Ovary (tissue), 3 donors: ENCODE results near the gene MBNL2.

Experiments
- EP300 ChIP-seq: sonication (generic); formaldehyde crosslinking; IDR thresholded peaks from one replicate; pipeline ENCODE4 v1.6.1; 2017; ENCODE audit warnings: antibody characterized with exemption
- POLR2A ChIP-seq: fragments of 450-650 bp; IDR thresholded peaks from one replicate; pipeline ENCODE4 v1.6.1; 2017; ENCODE audit warnings: antibody characterized with exemption, mild to moderate bottlenecking, moderate library complexity
- TF ChIP-seq, protein P1 (sequence below), 3 donors: fragments of 450-650 bp in 2 of 3; fragments of 200-600 bp in 1 of 3; IDR thresholded peaks; one replicate each; pipeline versions ENCODE4 v1.5.1 to v1.8.0; 2016 to 2022; ENCODE audit warnings: antibody characterized with exemption in 3 of 3, mild to moderate bottlenecking in 1 of 3
- donor health status: DM: no; HTN: no; CAD: no.

DNA sequence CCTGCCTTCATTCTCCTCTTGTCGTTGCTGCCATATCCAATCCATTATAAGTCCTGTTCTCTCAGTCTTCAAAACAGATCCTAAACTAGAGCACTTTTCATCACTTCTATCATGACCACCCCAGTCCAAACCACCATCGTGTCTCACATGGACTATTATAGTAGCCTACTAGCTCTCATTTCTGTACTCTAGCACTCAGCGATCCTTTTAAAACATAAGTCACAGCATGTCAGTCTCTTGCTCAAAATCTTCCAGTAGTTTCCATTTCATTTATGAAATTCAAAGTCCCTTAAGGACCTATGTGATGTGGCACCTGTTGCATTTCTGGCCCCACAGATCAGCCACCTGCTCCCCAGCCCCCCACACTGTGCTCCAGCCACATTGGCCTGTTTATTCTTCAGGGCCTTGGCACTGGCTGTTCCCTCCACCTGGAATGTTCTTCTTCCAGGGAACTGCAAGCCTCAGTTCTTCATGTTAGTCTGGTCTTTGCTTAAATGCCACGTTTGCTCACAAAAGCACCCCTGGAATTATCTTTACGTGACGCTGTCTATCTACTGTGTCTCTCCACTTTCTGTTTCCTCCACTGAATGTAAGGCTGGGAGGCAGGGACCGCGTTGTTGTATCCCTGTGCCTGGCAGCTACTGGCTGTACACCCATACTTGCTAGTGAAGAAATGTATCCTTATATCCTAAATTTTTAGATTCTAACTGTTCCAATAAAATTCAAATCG lies 64.3 kb downstream of the MBNL2 start:
- TF ChIP-seq POLR2A (no peak), EP300 (no peak)
- TF ChIP-seq, protein P1, sequence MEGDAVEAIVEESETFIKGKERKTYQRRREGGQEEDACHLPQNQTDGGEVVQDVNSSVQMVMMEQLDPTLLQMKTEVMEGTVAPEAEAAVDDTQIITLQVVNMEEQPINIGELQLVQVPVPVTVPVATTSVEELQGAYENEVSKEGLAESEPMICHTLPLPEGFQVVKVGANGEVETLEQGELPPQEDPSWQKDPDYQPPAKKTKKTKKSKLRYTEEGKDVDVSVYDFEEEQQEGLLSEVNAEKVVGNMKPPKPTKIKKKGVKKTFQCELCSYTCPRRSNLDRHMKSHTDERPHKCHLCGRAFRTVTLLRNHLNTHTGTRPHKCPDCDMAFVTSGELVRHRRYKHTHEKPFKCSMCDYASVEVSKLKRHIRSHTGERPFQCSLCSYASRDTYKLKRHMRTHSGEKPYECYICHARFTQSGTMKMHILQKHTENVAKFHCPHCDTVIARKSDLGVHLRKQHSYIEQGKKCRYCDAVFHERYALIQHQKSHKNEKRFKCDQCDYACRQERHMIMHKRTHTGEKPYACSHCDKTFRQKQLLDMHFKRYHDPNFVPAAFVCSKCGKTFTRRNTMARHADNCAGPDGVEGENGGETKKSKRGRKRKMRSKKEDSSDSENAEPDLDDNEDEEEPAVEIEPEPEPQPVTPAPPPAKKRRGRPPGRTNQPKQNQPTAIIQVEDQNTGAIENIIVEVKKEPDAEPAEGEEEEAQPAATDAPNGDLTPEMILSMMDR (IDR thresholded peaks at IDR 0.05), result no peak
